A204.1 (cell line): Measurements from ENCODE around the gene STK24.

Source experiments
- FAIRE-seq: peaks from 2 replicates; lab custom pipeline; 2012; peaks lifted over from hg19 to GRCh38; lab: Jason Lieb, UNC

Gene STK24

DNA sequence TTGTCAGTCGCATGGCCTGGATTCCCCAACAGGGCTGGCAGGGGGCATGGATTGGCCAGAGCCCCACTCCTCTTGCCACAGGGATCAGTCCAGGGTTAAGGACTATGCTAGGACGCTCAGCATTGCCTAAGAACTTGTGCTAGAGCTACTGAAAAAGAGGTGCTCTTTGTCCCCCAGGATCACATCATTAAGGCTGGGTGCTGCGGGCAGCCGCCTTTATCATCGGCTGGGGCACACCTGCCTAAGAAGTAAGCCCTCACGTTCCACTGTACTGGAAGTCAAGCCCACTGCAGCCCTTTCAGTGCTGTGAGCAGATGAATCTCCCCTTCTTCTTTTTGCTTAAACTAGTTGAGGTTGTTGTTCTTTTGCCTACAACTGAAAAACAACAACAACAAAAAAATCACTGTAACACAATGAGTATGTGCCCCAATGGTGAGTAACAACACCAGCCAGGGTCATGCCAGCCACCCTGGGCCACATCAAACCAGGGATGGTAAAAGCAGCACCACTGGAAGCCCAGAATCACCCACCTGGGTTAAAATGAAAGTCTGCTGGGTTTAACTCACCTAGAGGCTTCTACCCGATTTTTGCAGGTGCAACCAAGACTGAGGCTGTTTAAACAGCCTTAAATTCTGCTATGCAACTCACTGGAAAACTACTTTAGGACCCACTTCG is 20.6 kb downstream of the STK24 start:
- no peak for FAIRE-seq

GRCh38 chr13:98549728-98550317 is 27.1 kb downstream of the STK24 start:
- FAIRE-seq = no peak

DNA sequence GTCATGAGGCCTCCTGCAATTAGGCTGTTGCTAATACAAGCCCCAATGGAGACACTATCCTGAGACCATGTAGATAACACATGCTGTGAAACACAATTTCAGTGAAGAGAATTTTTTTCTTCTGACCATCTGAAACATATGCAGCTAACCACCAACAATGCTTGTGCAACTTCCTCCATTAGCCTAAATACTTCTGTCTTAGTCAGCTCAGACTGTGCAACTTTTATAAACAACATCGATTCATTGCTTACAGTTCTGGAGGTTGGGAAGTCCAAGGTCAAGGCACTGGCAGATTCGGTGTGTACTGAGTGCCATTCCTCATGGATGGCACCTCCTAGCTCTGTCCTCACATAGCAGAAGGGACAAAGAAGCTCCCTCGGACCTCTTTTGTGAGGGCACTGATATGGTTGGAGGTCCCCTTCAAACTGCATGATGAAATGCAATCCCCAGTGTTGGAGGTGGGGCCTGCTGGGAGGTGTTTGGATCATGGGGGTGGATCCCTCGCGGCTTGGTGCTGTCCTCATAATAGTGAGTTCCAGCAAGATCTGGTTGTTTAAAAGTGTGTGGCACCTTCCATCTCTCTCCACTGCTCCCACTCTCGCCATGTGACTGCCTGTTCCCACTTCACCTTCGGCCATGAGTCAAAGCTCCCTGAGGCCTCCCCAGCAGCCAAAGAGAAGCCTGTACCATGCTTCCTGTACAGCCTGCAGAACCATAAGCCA is 27.7 kb downstream of the STK24 start:
- FAIRE-seq = no peak

GRCh38 chr13:98548230-98548629 is 28.7 kb downstream of the STK24 start:
- no peak for FAIRE-seq

GRCh38 chr13:98547455-98547854 is 29.5 kb downstream of the STK24 start:
- FAIRE-seq = no peak

- no peak for FAIRE-seq
These were observed 30.5 kb downstream of the STK24 start for GRCh38 chr13:98546402-98546801.

DNA sequence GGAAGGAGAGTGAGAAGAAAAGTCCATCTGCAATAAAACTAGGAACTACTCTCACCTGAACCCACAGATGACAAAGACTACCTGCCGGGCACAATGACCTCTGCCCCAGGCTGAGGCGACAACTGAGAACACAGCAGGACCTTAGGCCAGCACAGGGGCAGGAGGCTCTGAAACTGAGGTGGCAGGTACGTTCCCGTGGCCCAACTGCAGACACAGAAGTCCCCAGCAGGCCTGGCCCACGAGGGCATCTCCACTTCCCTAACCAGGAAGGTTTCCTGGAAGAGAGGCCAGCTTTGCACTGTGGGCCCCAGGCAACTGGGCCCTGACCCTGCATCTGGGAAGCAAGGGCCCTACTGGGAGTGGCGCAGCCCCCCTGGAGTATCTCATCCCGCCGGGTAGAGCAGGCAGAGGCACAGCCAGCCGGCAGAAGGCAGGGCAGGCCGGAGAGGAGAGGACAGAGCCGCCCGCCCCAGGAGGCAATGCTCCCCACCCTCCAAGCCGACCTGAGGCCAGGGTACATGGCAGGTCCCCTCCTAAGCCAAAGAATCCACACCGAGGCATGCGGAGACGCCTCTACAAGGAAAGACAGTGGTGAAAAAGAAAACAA is 32.7 kb downstream of the STK24 start:
- no peak for FAIRE-seq

GRCh38 chr13:98543378-98544103 is 33.4 kb downstream of the STK24 start:
- no peak for FAIRE-seq

GRCh38 chr13:98542568-98543377 is 34.1 kb downstream of the STK24 start:
- no peak for FAIRE-seq

DNA sequence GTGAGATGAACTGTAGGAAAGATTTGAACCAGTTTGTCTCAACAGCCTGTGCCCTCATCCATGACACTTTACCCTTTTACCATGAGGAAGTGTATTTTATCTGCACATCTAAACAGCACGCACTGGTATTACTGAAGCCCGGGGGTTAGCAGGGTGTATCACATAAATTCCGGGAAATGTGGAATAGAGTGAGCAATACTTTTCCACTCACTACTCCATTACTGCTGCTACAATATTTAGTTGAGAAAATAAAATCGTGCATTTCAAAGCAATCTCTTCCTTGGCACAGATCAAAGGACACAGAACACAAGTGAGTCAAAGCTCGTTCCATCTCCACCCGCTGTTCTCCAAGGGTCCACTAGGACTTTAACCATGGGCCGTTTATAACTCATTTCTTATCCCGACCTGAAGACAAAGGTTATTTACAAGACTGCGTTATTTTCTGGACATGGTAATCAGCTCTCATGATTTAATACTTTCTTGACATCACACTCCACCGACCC is 35.2 kb downstream of the STK24 start:
- no peak for FAIRE-seq

DNA sequence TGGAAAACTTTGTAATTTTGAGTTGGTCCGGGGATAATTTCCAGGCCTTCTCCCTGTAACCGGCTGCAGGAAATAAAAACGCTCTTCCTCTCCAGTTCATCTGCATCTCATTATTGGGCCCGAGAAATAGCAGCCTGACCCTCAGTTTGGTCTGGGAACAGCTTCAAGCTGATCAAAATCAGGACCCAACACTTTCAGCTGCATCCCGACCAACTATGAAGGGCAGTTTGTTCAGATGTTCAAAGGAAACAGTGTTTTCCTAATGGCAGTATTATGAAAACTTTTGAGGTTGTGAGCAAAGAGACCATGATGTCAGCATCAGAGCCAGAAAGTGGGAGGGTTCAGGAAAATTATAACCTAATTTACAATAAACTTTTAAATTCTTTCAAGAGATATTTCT is 35.7 kb downstream of the STK24 start:
- FAIRE-seq = no peak

DNA sequence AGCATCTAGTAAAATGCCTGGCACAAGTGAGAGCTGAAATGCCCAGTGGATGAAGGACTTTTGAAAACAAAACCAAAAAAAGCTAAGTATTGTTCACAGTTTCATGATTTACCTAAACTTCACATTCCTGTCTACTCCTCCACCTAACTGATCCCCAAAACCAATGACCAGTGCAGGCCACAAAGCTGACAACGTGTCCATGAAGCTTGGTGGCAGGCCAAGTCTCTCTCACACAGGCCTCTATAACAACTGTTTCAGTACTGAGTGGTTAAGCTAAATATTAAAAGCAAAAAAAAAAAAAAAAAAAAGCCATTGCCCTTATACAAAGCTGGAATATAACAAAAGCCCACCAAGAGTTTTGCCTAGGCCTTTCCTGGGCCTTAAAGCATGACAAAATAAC is 36.4 kb downstream of the STK24 start:
- no peak for FAIRE-seq

DNA sequence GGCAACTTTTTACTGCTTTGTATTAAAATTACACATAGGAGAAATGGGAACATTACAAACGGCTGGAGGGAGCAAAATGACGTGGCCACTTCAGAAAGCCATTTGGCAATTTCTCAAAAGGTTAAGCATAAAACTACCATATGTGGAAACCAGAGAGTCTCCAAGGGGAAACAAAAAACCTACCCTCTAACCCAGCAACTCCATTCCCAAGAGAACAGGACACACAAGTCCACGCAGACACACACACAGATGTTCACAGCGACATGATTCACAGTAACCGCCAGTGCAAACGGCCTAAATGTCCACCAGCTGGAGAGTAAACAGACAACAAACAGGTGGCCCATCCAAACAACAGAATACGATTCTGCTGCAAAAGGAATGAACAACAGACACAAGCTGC is 37.2 kb downstream of the STK24 start:
- FAIRE-seq = no peak

DNA sequence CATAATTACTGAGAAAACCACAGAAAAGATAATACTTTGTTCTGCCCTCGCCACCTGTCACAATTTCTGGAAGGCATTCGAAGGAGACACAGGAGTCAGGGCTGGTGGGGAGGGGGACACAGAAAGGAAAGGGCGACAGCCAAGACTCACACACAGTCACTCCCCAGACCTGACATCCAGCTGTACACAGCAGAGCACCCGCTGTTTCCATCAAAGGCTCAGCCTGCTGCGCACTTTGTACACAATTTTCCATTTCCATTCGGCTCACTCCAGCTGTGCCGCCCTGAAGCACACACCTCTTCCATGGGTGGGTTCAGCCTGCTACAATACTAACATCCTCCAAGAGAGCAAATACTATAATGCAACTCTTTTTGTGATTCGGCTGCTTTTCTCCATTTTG is 38.0 kb downstream of the STK24 start:
- no peak for FAIRE-seq

DNA sequence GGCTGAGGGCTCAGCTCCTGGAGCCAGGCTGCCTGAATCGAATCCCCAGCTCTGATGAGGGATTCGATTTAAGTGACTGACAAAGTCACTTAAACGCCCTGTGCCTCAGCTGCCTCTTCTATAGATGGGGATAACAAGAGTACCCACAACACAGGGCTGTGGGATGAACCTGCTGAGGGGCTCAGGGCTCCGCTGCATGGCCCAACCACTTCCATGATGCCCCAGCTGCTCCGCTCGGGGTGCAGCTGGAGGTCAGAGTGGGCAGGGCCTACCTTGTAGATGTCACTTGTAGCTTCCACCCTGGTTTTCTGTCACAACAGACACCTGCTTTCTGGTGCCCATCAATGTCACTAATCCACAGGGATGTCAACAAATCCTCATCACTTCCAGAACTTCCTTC is 39.2 kb downstream of the STK24 start:
- FAIRE-seq = no peak

DNA sequence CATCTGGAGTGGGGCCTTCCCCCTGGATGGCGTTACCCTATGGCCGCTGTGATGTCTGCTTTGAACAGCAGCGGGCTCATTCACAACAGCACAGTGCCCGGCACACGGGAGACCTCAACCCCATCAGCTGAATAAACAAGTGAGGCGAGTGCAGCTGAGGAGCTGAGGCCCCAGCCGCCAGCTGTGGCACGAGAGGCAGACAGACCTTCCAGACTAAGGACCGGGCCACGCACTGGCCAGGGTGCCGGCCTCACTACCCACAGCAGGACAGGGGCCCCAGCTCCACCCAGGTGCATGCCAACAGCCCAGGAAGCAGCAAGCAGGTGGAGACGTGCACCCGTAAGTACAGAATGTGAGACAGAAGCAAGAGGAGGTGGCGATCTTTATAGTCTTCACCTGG is 39.6 kb downstream of the STK24 start:
- no peak for FAIRE-seq

DNA sequence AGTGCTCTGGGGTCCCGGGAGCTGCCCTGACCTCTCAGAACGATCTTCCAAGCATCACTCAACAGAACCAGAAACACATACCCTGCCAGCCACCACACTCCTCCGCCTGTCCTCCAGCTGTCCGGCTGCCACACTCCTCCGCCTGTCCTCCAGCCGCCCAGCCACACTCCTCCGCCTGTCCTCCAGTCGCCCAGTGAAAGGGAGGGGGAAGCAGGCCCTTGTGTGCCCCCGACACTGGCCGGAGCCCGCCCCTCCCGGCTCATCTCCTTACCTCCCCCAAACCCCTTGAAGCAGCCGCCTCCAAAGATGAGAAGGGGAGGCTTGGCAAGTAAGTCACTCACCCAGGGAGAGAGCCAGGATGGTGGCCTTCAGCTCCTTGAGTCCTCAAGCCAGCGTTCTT is 40.2 kb downstream of the STK24 start:
- FAIRE-seq = no peak

- no peak for FAIRE-seq
These were observed 41.2 kb downstream of the STK24 start for GRCh38 chr13:98535501-98536354.

GRCh38 chr13:98534821-98535220 is 42.1 kb downstream of the STK24 start:
- FAIRE-seq = no peak

- FAIRE-seq = no peak
These were observed 43.0 kb downstream of the STK24 start for GRCh38 chr13:98533912-98534311.

DNA sequence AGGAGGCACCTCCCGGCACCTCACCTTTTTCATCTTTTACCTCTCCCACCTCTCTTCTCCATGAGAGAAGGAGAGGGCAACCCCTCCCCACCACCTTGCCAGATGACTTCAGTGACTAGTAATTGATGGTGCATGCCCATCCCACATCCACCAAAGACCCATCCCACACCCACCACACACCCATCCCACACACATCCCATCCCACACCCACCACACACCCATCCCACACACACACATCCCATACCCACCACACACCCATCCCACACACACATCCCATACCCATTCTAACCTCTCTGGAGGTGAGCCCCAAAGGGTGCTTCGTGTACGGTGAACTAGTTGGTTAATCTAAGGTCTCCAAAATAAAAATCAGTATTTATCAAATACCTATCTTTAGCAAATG is 44.7 kb downstream of the STK24 start:
- no peak for FAIRE-seq
